ENCODE measurements around the gene CTSV. TPM values are rescaled to one million over a fixed set of nuclear protein-coding genes. Genes with fewer than 3 reads are reported as not detected.

The CTSV gene
- total RNA-seq, 1 experiment from 2014 or later: 47.3 TPM

GRCh38 chr9:97052735-97053134 is 13.8 kb upstream of the CTSV start:
- CTCF ChIA-PET: no interaction called here

GRCh38 chr9:97046228-97046627 is 7.3 kb upstream of the CTSV start:
- intact Hi-C loops (cut with micrococcal nuclease; ENCODE audit: unreplicated experiment): loop anchor here (1.0 to 5.0 kb wide), 3 partner anchors 13 to 188 kb away; no protein-coding TSS in a partner anchor
- no peaks in the 10 kb centered on the region for H3K9me2 ChIP-seq (ENCODE audit: insufficient read depth)
- peaks cover 43% of the 10 kb centered on the region for H3K4me1 ChIP-seq (replicated peaks; ENCODE audit: insufficient read depth)
- H3K4me3 ChIP-seq: peak overlapping the region; percentile 1; the same call in 1 of the 2 replicates
- CTCF ChIA-PET: interaction anchor here (0.6 to 1.2 kb wide), 3 partner anchors 13 to 188 kb away, joined by 3 to 7 read pairs (median 5); no protein-coding TSS in a partner anchor
- no peaks in the 10 kb centered on the region for H4K20me1 ChIP-seq (ENCODE audit: insufficient read depth)
- H3K36me3 ChIP-seq (ENCODE audit: low read depth): no peaks in the 10 kb centered on the region
- peaks cover 28% of the 10 kb centered on the region for H3F3A ChIP-seq (ENCODE audit: insufficient read depth, low read depth)
- H3K27me3 ChIP-seq (ENCODE audit: insufficient read depth, low read depth): no peaks in the 10 kb centered on the region
- H2AFZ ChIP-seq: no peak overlapping the region
- H3K79me2 ChIP-seq (ENCODE audit: low read depth): no peaks in the 10 kb centered on the region
- no TSS peak for BruUV-seq (replicated peaks)
- DNase-seq: peak; percentile 98 to 99
- peak overlapping the region; percentile 60 for H3K4me2 ChIP-seq
- H3K9me3 ChIP-seq (ENCODE audit: insufficient read depth, low read depth): no peaks in the 10 kb centered on the region
- POLR2A ChIA-PET (ENCODE audit: unreplicated experiment): interaction anchor here (0.7 to 0.8 kb wide), 2 partner anchors 162 to 692 kb away, joined by 3 to 4 read pairs; no protein-coding TSS in a partner anchor
- TF ChIP-seq EZH2 (IDR thresholded peaks at IDR 0.05; ENCODE audit: low read depth) (no peak), CTCF (conservative IDR thresholded peaks at IDR 0.05) (no peak)
- H3K27ac ChIP-seq: peak overlapping the region; percentile 83

More at GRCh38 chr9:97052735-97053134, 13.8 kb upstream of the CTSV start:
- no peaks in the 10 kb centered on the region for H3K9me3 ChIP-seq (ENCODE audit: insufficient read depth, low read depth)
- no peak overlapping the region for H3K4me2 ChIP-seq
- no peaks in the 10 kb centered on the region for H3F3A ChIP-seq (ENCODE audit: insufficient read depth, low read depth)
- no peaks in the 10 kb centered on the region for H3K4me1 ChIP-seq (replicated peaks; ENCODE audit: insufficient read depth)
- no peak for DNase-seq
- H3K9me2 ChIP-seq (ENCODE audit: insufficient read depth): no peaks in the 10 kb centered on the region
- no peak for TF ChIP-seq CTCF (conservative IDR thresholded peaks at IDR 0.05)
- no peak for TF ChIP-seq EZH2 (IDR thresholded peaks at IDR 0.05; ENCODE audit: low read depth)
- H4K20me1 ChIP-seq (ENCODE audit: insufficient read depth): no peaks in the 10 kb centered on the region
- no peaks in the 10 kb centered on the region for H3K27me3 ChIP-seq (ENCODE audit: insufficient read depth, low read depth)
- intact Hi-C loops (cut with micrococcal nuclease; ENCODE audit: unreplicated experiment): no loop called here
- H3K36me3 ChIP-seq (ENCODE audit: low read depth): no peaks in the 10 kb centered on the region
- POLR2A ChIA-PET (ENCODE audit: unreplicated experiment): no interaction called here
- H3K79me2 ChIP-seq (ENCODE audit: low read depth): no peaks in the 10 kb centered on the region
- no TSS peak for BruUV-seq (replicated peaks)
- no peak overlapping the region for H3K27ac ChIP-seq
- no peak overlapping the region for H3K4me3 ChIP-seq
- H2AFZ ChIP-seq: no peak overlapping the region

GRCh38 chr9:97045300-97045699 is 6.4 kb upstream of the CTSV start:
- TF ChIP-seq EZH2 (IDR thresholded peaks at IDR 0.05; ENCODE audit: low read depth): no peak
- TF ChIP-seq CTCF (conservative IDR thresholded peaks at IDR 0.05): no peak
- intact Hi-C loops (cut with micrococcal nuclease; ENCODE audit: unreplicated experiment): loop anchor here (5.0 kb wide), 1 partner anchor 168 kb away; no protein-coding TSS in a partner anchor
- Histone ChIP-seq H2AFZ (no peak overlapping the region), H3K27ac (no peak overlapping the region), H3K9me3 (ENCODE audit: insufficient read depth, low read depth) (no peaks in the 10 kb centered on the region), H4K20me1 (ENCODE audit: insufficient read depth) (no peaks in the 10 kb centered on the region), H3K36me3 (ENCODE audit: low read depth) (no peaks in the 10 kb centered on the region), H3K27me3 (ENCODE audit: insufficient read depth, low read depth) (no peaks in the 10 kb centered on the region), H3K9me2 (ENCODE audit: insufficient read depth) (no peaks in the 10 kb centered on the region), H3K4me2 (peak overlapping the region; percentile 23; the same call in 1 of the 2 replicates), H3K4me3 (no peak overlapping the region), H3K79me2 (ENCODE audit: low read depth) (no peaks in the 10 kb centered on the region), H3F3A (ENCODE audit: insufficient read depth, low read depth) (peaks cover 34% of the 10 kb centered on the region), H3K4me1 (replicated peaks; ENCODE audit: insufficient read depth) (peaks cover 52% of the 10 kb centered on the region)
- ChIA-PET POLR2A (ENCODE audit: unreplicated experiment) (no interaction called here), CTCF (interaction anchor here (0.6 kb wide), 1 partner anchor 14 kb away, joined by 7 read pairs; no protein-coding TSS in a partner anchor)
- BruUV-seq (replicated peaks): no TSS peak
- no peak for DNase-seq

Measured in PC-9 (cell line).